ENCODE data around the gene MEMO1.
"Not testable (repeated sequence)": the region's sequence is repeated elsewhere in the genome, so short reads cannot be mapped to it uniquely, and the experiment has no call there.

Gene MEMO1

GRCh38 chr2:31962757-31963361 lies 47.9 kb downstream of the MEMO1 start:
- peak; percentile 38 for FAIRE-seq
- DNase-seq (ENCODE audit: extremely low spot score, insufficient read length, low read depth), result no peak

GRCh38 chr2:31958140-31958717 lies 52.6 kb downstream of the MEMO1 start:
- no peak for FAIRE-seq
- DNase-seq (ENCODE audit: extremely low spot score, insufficient read length, low read depth), result no peak

GRCh38 chr2:31957354-31958139 lies 53.3 kb downstream of the MEMO1 start:
- FAIRE-seq (no peak), DNase-seq (ENCODE audit: extremely low spot score, insufficient read length, low read depth) (no peak)

- peak; percentile 72 for FAIRE-seq
- DNase-seq (ENCODE audit: extremely low spot score, insufficient read length, low read depth), result not testable (repeated sequence)
Measured at GRCh38 chr2:31956934-31957333, 53.9 kb downstream of the MEMO1 start.

- DNase-seq (ENCODE audit: extremely low spot score, insufficient read length, low read depth) (no peak), FAIRE-seq (peak; percentile 56)
Measured at GRCh38 chr2:31956312-31956711, 54.5 kb downstream of the MEMO1 start.

GRCh38 chr2:31953095-31953494 lies 57.7 kb downstream of the MEMO1 start:
- FAIRE-seq, result not testable (repeated sequence)

GRCh38 chr2:31950946-31951562 lies 59.8 kb downstream of the MEMO1 start:
- DNase-seq (ENCODE audit: extremely low spot score, insufficient read length, low read depth) (no peak), FAIRE-seq (no peak)

More at GRCh38 chr2:31953095-31953494, 57.7 kb downstream of the MEMO1 start:
- not testable (repeated sequence) for DNase-seq (ENCODE audit: extremely low spot score, insufficient read length, low read depth)

GRCh38 chr2:31947871-31948270 lies 62.9 kb downstream of the MEMO1 start:
- DNase-seq (ENCODE audit: extremely low spot score, insufficient read length, low read depth) (no peak), FAIRE-seq (no peak)

GRCh38 chr2:31946838-31947237 lies 64.0 kb downstream of the MEMO1 start:
- DNase-seq (ENCODE audit: extremely low spot score, insufficient read length, low read depth) (no peak), FAIRE-seq (no peak)

- FAIRE-seq (no peak), DNase-seq (ENCODE audit: extremely low spot score, insufficient read length, low read depth) (no peak)
Measured at GRCh38 chr2:31945572-31945935, 65.3 kb downstream of the MEMO1 start.

- DNase-seq (ENCODE audit: extremely low spot score, insufficient read length, low read depth), result no peak
- FAIRE-seq, result no peak
Measured at GRCh38 chr2:31944828-31945571, 65.8 kb downstream of the MEMO1 start.

GRCh38 chr2:31943636-31944225 lies 67.1 kb downstream of the MEMO1 start:
- no peak for DNase-seq (ENCODE audit: extremely low spot score, insufficient read length, low read depth)
- FAIRE-seq, result no peak

GRCh38 chr2:31940920-31941319 lies 69.9 kb downstream of the MEMO1 start:
- FAIRE-seq (no peak), DNase-seq (ENCODE audit: extremely low spot score, insufficient read length, low read depth) (no peak)

- no peak for DNase-seq (ENCODE audit: extremely low spot score, insufficient read length, low read depth)
- FAIRE-seq, result no peak
Measured at GRCh38 chr2:31937741-31938140, 73.1 kb downstream of the MEMO1 start.

- FAIRE-seq (peak; percentile 29), DNase-seq (ENCODE audit: extremely low spot score, insufficient read length, low read depth) (no peak)
Measured at GRCh38 chr2:31935370-31935769, 75.4 kb downstream of the MEMO1 start.

- no peak for DNase-seq (ENCODE audit: extremely low spot score, insufficient read length, low read depth)
- FAIRE-seq, result no peak
Measured at GRCh38 chr2:31933066-31933465, 77.7 kb downstream of the MEMO1 start.

- DNase-seq (ENCODE audit: extremely low spot score, insufficient read length, low read depth) (no peak), FAIRE-seq (no peak)
Measured at GRCh38 chr2:31932589-31932988, 78.2 kb downstream of the MEMO1 start.

- DNase-seq (ENCODE audit: extremely low spot score, insufficient read length, low read depth) (no peak), FAIRE-seq (no peak)
Measured at GRCh38 chr2:31931916-31932315, 78.9 kb downstream of the MEMO1 start.

GRCh38 chr2:31925517-31925916 lies 85.3 kb downstream of the MEMO1 start:
- DNase-seq (ENCODE audit: extremely low spot score, insufficient read length, low read depth), result no peak

GRCh38 chr2:31923662-31924061 lies 87.1 kb downstream of the MEMO1 start:
- DNase-seq (ENCODE audit: extremely low spot score, insufficient read length, low read depth) (no peak), FAIRE-seq (no peak)

More at GRCh38 chr2:31925517-31925916, 85.3 kb downstream of the MEMO1 start:
- FAIRE-seq, result no peak

Data from GM18507 (cell line).